ENCODE data around the gene TUBE1.

The TUBE1 gene

GRCh38 chr6:112043032-112044007 is 44.0 kb downstream of the TUBE1 start:
- Histone ChIP-seq H3K27ac (ENCODE audit: low read depth, low read length) (peak overlapping the region; percentile 54), H3K4me1 (ENCODE audit: insufficient read depth, low read length) (peaks cover 22% of the 10 kb centered on the region), H3K36me3 (ENCODE audit: insufficient read depth, low read length) (no peaks in the 10 kb centered on the region), H3K4me3 (ENCODE audit: low read depth in 1 of 2, low read length in 2 of 2) (peak overlapping the region; percentile 22 to 91), H3K27me3 (ENCODE audit: control insufficient read depth in 1 of 2, insufficient read depth in 2 of 2, low read length in 2 of 2) (no peaks in the 10 kb centered on the region), H3K9me3 (ENCODE audit: low read length) (no peaks in the 10 kb centered on the region), H3K9ac (ENCODE audit: low read length) (peak overlapping the region; percentile 68)

- Histone ChIP-seq H3K4me3 (ENCODE audit: low read depth in 1 of 2, low read length in 2 of 2) (no peak overlapping the region), H3K9ac (ENCODE audit: low read length) (no peak overlapping the region), H3K9me3 (ENCODE audit: low read length) (no peaks in the 10 kb centered on the region), H3K27me3 (ENCODE audit: control insufficient read depth in 1 of 2, insufficient read depth in 2 of 2, low read length in 2 of 2) (no peaks in the 10 kb centered on the region), H3K36me3 (ENCODE audit: insufficient read depth, low read length) (no peaks in the 10 kb centered on the region), H3K27ac (ENCODE audit: low read depth, low read length) (no peak overlapping the region), H3K4me1 (ENCODE audit: insufficient read depth, low read length) (peaks cover 32% of the 10 kb centered on the region)
Measured at GRCh38 chr6:112041535-112041934, 45.7 kb downstream of the TUBE1 start.

- Histone ChIP-seq H3K4me1 (ENCODE audit: insufficient read depth, low read length) (peaks cover 32% of the 10 kb centered on the region), H3K36me3 (ENCODE audit: insufficient read depth, low read length) (no peaks in the 10 kb centered on the region), H3K4me3 (ENCODE audit: low read depth in 1 of 2, low read length in 2 of 2) (no peak overlapping the region), H3K27me3 (ENCODE audit: control insufficient read depth in 1 of 2, insufficient read depth in 2 of 2, low read length in 2 of 2) (no peaks in the 10 kb centered on the region), H3K9ac (ENCODE audit: low read length) (no peak overlapping the region), H3K27ac (ENCODE audit: low read depth, low read length) (no peak overlapping the region), H3K9me3 (ENCODE audit: low read length) (no peaks in the 10 kb centered on the region)
Measured at GRCh38 chr6:112040956-112041355, 46.3 kb downstream of the TUBE1 start.

GRCh38 chr6:112039431-112039770 is 47.9 kb downstream of the TUBE1 start:
- no peaks in the 10 kb centered on the region for H3K36me3 ChIP-seq (ENCODE audit: insufficient read depth, low read length)
- no peak overlapping the region for H3K9ac ChIP-seq (ENCODE audit: low read length)
- H3K4me3 ChIP-seq (ENCODE audit: low read depth in 1 of 2, low read length in 2 of 2): no peak overlapping the region
- no peaks in the 10 kb centered on the region for H3K9me3 ChIP-seq (ENCODE audit: low read length)
- H3K27me3 ChIP-seq (ENCODE audit: control insufficient read depth in 1 of 2, insufficient read depth in 2 of 2, low read length in 2 of 2): no peaks in the 10 kb centered on the region
- peaks cover 20% of the 10 kb centered on the region for H3K4me1 ChIP-seq (ENCODE audit: insufficient read depth, low read length)
- no peak overlapping the region for H3K27ac ChIP-seq (ENCODE audit: low read depth, low read length)

GRCh38 chr6:112038756-112039430 is 48.4 kb downstream of the TUBE1 start:
- no peaks in the 10 kb centered on the region for H3K36me3 ChIP-seq (ENCODE audit: insufficient read depth, low read length)
- H3K9ac ChIP-seq (ENCODE audit: low read length): no peak overlapping the region
- no peaks in the 10 kb centered on the region for H3K27me3 ChIP-seq (ENCODE audit: control insufficient read depth in 1 of 2, insufficient read depth in 2 of 2, low read length in 2 of 2)
- H3K27ac ChIP-seq (ENCODE audit: low read depth, low read length): no peak overlapping the region
- no peak overlapping the region for H3K4me3 ChIP-seq (ENCODE audit: low read depth in 1 of 2, low read length in 2 of 2)
- peaks cover 15% of the 10 kb centered on the region for H3K4me1 ChIP-seq (ENCODE audit: insufficient read depth, low read length)
- no peaks in the 10 kb centered on the region for H3K9me3 ChIP-seq (ENCODE audit: low read length)

- H3K27ac ChIP-seq (ENCODE audit: low read depth, low read length): peak overlapping the region; percentile 30
- H3K9me3 ChIP-seq (ENCODE audit: low read length): no peaks in the 10 kb centered on the region
- no peaks in the 10 kb centered on the region for H3K36me3 ChIP-seq (ENCODE audit: insufficient read depth, low read length)
- H3K9ac ChIP-seq (ENCODE audit: low read length): peak overlapping the region; percentile 17
- no peaks in the 10 kb centered on the region for H3K27me3 ChIP-seq (ENCODE audit: control insufficient read depth in 1 of 2, insufficient read depth in 2 of 2, low read length in 2 of 2)
- H3K4me3 ChIP-seq (ENCODE audit: low read depth in 1 of 2, low read length in 2 of 2): no peak overlapping the region
- H3K4me1 ChIP-seq (ENCODE audit: insufficient read depth, low read length): peaks cover 12% of the 10 kb centered on the region
Measured at GRCh38 chr6:112038268-112038667, 49.0 kb downstream of the TUBE1 start.

- H3K4me1 ChIP-seq (ENCODE audit: insufficient read depth, low read length): peaks cover 12% of the 10 kb centered on the region
- H3K9ac ChIP-seq (ENCODE audit: low read length): peak overlapping the region; percentile 17
- H3K27me3 ChIP-seq (ENCODE audit: control insufficient read depth in 1 of 2, insufficient read depth in 2 of 2, low read length in 2 of 2): no peaks in the 10 kb centered on the region
- peak overlapping the region; percentile 30 for H3K27ac ChIP-seq (ENCODE audit: low read depth, low read length)
- H3K9me3 ChIP-seq (ENCODE audit: low read length): no peaks in the 10 kb centered on the region
- no peaks in the 10 kb centered on the region for H3K36me3 ChIP-seq (ENCODE audit: insufficient read depth, low read length)
- H3K4me3 ChIP-seq (ENCODE audit: low read depth in 1 of 2, low read length in 2 of 2): no peak overlapping the region
Measured at GRCh38 chr6:112037783-112038216, 49.5 kb downstream of the TUBE1 start.

- Histone ChIP-seq H3K27ac (ENCODE audit: low read depth, low read length) (no peak overlapping the region), H3K4me3 (ENCODE audit: low read depth in 1 of 2, low read length in 2 of 2) (no peak overlapping the region), H3K36me3 (ENCODE audit: insufficient read depth, low read length) (no peaks in the 10 kb centered on the region), H3K4me1 (ENCODE audit: insufficient read depth, low read length) (peaks cover 12% of the 10 kb centered on the region), H3K9me3 (ENCODE audit: low read length) (no peaks in the 10 kb centered on the region), H3K9ac (ENCODE audit: low read length) (no peak overlapping the region), H3K27me3 (ENCODE audit: control insufficient read depth in 1 of 2, insufficient read depth in 2 of 2, low read length in 2 of 2) (no peaks in the 10 kb centered on the region)
Measured at GRCh38 chr6:112036088-112036637, 51.1 kb downstream of the TUBE1 start.

- no peaks in the 10 kb centered on the region for H3K9me3 ChIP-seq (ENCODE audit: low read length)
- no peak overlapping the region for H3K4me3 ChIP-seq (ENCODE audit: low read depth in 1 of 2, low read length in 2 of 2)
- H3K36me3 ChIP-seq (ENCODE audit: insufficient read depth, low read length): no peaks in the 10 kb centered on the region
- no peaks in the 10 kb centered on the region for H3K27me3 ChIP-seq (ENCODE audit: control insufficient read depth in 1 of 2, insufficient read depth in 2 of 2, low read length in 2 of 2)
- no peak overlapping the region for H3K27ac ChIP-seq (ENCODE audit: low read depth, low read length)
- no peak overlapping the region for H3K9ac ChIP-seq (ENCODE audit: low read length)
- peaks cover 12% of the 10 kb centered on the region for H3K4me1 ChIP-seq (ENCODE audit: insufficient read depth, low read length)
Measured at GRCh38 chr6:112034616-112034995, 52.7 kb downstream of the TUBE1 start.

- no peaks in the 10 kb centered on the region for H3K36me3 ChIP-seq (ENCODE audit: insufficient read depth, low read length)
- H3K9me3 ChIP-seq (ENCODE audit: low read length): no peaks in the 10 kb centered on the region
- no peak overlapping the region for H3K9ac ChIP-seq (ENCODE audit: low read length)
- no peak overlapping the region for H3K4me3 ChIP-seq (ENCODE audit: low read depth in 1 of 2, low read length in 2 of 2)
- no peak overlapping the region for H3K27ac ChIP-seq (ENCODE audit: low read depth, low read length)
- peaks cover 12% of the 10 kb centered on the region for H3K4me1 ChIP-seq (ENCODE audit: insufficient read depth, low read length)
- H3K27me3 ChIP-seq (ENCODE audit: control insufficient read depth in 1 of 2, insufficient read depth in 2 of 2, low read length in 2 of 2): no peaks in the 10 kb centered on the region
Measured at GRCh38 chr6:112033791-112034615, 53.3 kb downstream of the TUBE1 start.

- Histone ChIP-seq H3K4me1 (ENCODE audit: insufficient read depth, low read length) (peaks cover 4% of the 10 kb centered on the region), H3K9ac (ENCODE audit: low read length) (no peak overlapping the region), H3K27ac (ENCODE audit: low read depth, low read length) (no peak overlapping the region)
Measured at GRCh38 chr6:112032728-112033127, 54.6 kb downstream of the TUBE1 start.

More at GRCh38 chr6:112032728-112033127, 54.6 kb downstream of the TUBE1 start:
- no peaks in the 10 kb centered on the region for H3K9me3 ChIP-seq (ENCODE audit: low read length)
- no peaks in the 10 kb centered on the region for H3K27me3 ChIP-seq (ENCODE audit: control insufficient read depth in 1 of 2, insufficient read depth in 2 of 2, low read length in 2 of 2)
- H3K4me3 ChIP-seq (ENCODE audit: low read depth in 1 of 2, low read length in 2 of 2): no peak overlapping the region
- H3K36me3 ChIP-seq (ENCODE audit: insufficient read depth, low read length): no peaks in the 10 kb centered on the region

Measured in muscle layer of colon (tissue), 2 donors.